G401 (cell line): ENCODE results near the gene KIF3A. TPM values are rescaled to one million over a fixed set of nuclear protein-coding genes. Genes with fewer than 3 reads are reported as not detected.
A peak's percentile ranks its signal among the peaks of the same experiment; 100 is the strongest.

Experiments used
- DNase-seq: peaks from one replicate; pipeline ENCODE4 v3.0.0-alpha.2; 2015; ENCODE audit warnings: low spot score
- in situ Hi-C: cut with HindIII; loops from 2 replicates; pipeline ENCODE4 v1.10.0; 2016; ENCODE audit warnings: low sequenced_read_pairs, mixed read lengths
- total RNA-seq: library from RNA; depleted of rRNA; stranded (reverse); fragments of >200 nt; shearing (Covaris generic); gene quantifications from 2 replicates; pipeline ENCODE4 v1.2.3, GENCODE V29; 2014; rRNA removed

Gene KIF3A
- 1.4 and 6.4 TPM in 2 replicates for total RNA-seq

GRCh38 chr5:132736853-132737833 lies at the start of gene KIF3A:
Gene KIF3A, minus strand, starts transcription at chr5:132737546. Its CDS starts 127 bp downstream, at chr5:132737419.
- in situ Hi-C loops: no loop called here

GRCh38 chr5:132787076-132787475 lies 49.7 kb upstream of the KIF3A start:
- DNase-seq: no peak
- in situ Hi-C loops: no loop called here

More at GRCh38 chr5:132736853-132737833, at the start of gene KIF3A:
- peak; percentile 98 for DNase-seq

GRCh38 chr5:132785864-132786263 lies 48.5 kb upstream of the KIF3A start:
- in situ Hi-C loops: no loop called here
- DNase-seq: no peak

GRCh38 chr5:132785365-132785764 lies 48.0 kb upstream of the KIF3A start:
- in situ Hi-C loops: no loop called here
- no peak for DNase-seq

- no peak for DNase-seq
Observed at GRCh38 chr5:132782101-132782500, 44.8 kb upstream of the KIF3A start.

GRCh38 chr5:132781029-132781428 lies 43.7 kb upstream of the KIF3A start:
- no peak for DNase-seq
- in situ Hi-C loops: no loop called here

More at GRCh38 chr5:132782101-132782500, 44.8 kb upstream of the KIF3A start:
- in situ Hi-C loops: no loop called here

- DNase-seq: no peak
- in situ Hi-C loops: no loop called here
Observed at GRCh38 chr5:132780577-132780976, 43.2 kb upstream of the KIF3A start.

GRCh38 chr5:132779961-132780360 lies 42.6 kb upstream of the KIF3A start:
- no peak for DNase-seq
- in situ Hi-C loops: no loop called here

GRCh38 chr5:132778856-132779255 lies 41.5 kb upstream of the KIF3A start:
- in situ Hi-C loops: no loop called here
- DNase-seq: no peak

GRCh38 chr5:132778129-132778528 lies 40.8 kb upstream of the KIF3A start:
- in situ Hi-C loops: no loop called here
- DNase-seq: no peak

GRCh38 chr5:132777209-132778069 lies 40.1 kb upstream of the KIF3A start, which contains the start of gene SEPTIN8:
Gene SEPTIN8, minus strand, starts transcription at chr5:132777239. Its CDS starts 102 bp downstream, at chr5:132777137.
- DNase-seq: peak; percentile 60
- in situ Hi-C loops: no loop called here

GRCh38 chr5:132776938-132777208 lies 39.5 kb upstream of the KIF3A start:
- DNase-seq: no peak
- in situ Hi-C loops: no loop called here

- in situ Hi-C loops: no loop called here
- DNase-seq: peak; percentile 50
Observed at GRCh38 chr5:132776131-132776937, 39.0 kb upstream of the KIF3A start.

- DNase-seq: peak; percentile 65
Observed at GRCh38 chr5:132775476-132775961, 38.2 kb upstream of the KIF3A start.

GRCh38 chr5:132774896-132775295 lies 37.5 kb upstream of the KIF3A start:
- DNase-seq: peak; percentile 37
- in situ Hi-C loops: no loop called here

More at GRCh38 chr5:132775476-132775961, 38.2 kb upstream of the KIF3A start:
- in situ Hi-C loops: no loop called here

GRCh38 chr5:132774406-132774805 lies 37.1 kb upstream of the KIF3A start:
- in situ Hi-C loops: no loop called here
- no peak for DNase-seq

- DNase-seq: peak; percentile 71
- in situ Hi-C loops: no loop called here
Observed at GRCh38 chr5:132773601-132774355, 36.4 kb upstream of the KIF3A start.

- DNase-seq: no peak
- in situ Hi-C loops: no loop called here
Observed at GRCh38 chr5:132773114-132773513, 35.8 kb upstream of the KIF3A start.
